ENCODE data around the gene PDE6G. TPM values are rescaled to one million over a fixed set of nuclear protein-coding genes. Genes with fewer than 3 reads are reported as not detected.

PDE6G gene
- total and polyA plus RNA-seq, 2 of the 13 experiments (the other 11 are each of a cell fraction or from before 2014, with no cell fraction given), result 1.4 to 6.7 TPM

DNA sequence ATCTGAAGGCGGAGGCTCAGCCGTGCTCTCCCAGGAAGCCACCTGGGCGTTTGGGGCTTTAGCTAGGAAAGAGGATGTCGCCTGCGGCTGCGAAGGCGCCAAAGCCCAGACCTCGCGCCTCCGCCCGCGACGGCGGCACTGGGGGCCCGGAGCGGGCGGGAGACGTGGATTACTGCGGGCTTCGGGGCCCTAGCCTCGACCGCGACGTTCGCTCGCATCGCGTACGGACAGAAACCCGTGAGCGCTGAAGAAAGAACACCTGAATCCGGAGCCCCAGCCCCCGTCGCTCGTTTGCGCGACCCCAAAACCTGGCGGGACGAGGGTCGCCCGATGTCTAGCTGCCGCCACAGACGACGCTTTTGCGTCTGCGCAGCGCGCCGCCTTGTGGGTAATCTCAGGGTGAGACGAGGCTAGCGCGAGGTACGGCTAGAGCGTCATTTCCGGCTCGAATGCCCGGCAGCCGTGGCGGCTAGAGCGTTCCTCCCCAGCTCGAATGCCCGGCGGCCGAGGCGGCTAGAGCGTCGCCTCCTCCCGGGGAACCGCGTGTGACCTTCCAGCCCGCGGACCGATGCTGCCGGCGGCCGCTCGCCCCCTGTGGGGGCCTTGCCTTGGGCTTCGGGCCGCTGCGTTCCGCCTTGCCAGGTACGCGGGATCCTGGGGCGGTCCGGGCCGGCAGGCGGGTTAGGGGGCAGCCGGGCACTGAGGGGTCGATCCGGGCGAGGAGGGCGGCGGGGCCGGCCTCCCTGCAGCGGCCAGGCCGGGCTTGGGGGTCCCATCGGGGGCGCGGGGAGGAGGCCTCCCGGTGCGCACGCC, 46.8 kb upstream of the PDE6G start, which contains the start of gene MRPL12 (continued):
- TF ChIP-seq ARID4A (CRISPR knock-in tag; IDR thresholded peaks at IDR 0.05; ENCODE audit: borderline replicate concordance) (peak; percentile 99), ZNF773 (CRISPR knock-in tag; IDR thresholded peaks at IDR 0.05; ENCODE audit: borderline replicate concordance) (no peak; the same call in 1 of the 2 replicates), ATM (IDR thresholded peaks at IDR 0.05; ENCODE audit: borderline replicate concordance) (no peak), ZHX1 (CRISPR knock-in tag; IDR thresholded peaks at IDR 0.05; ENCODE audit: low read depth) (peak; percentile 92), YY1 (IDR thresholded peaks at IDR 0.05; ENCODE audit: insufficient read depth, insufficient replicate concordance, low read depth, low read length) (peak; percentile 86), PLRG1 (conservative IDR thresholded peaks at IDR 0.05) (no peak), ZNF563 (CRISPR knock-in tag; IDR thresholded peaks at IDR 0.05) (peak; percentile 92), MBD4 (IDR thresholded peaks at IDR 0.05; ENCODE audit: borderline replicate concordance, low read length) (no peak)
- TF ChIP-seq, protein P1, sequence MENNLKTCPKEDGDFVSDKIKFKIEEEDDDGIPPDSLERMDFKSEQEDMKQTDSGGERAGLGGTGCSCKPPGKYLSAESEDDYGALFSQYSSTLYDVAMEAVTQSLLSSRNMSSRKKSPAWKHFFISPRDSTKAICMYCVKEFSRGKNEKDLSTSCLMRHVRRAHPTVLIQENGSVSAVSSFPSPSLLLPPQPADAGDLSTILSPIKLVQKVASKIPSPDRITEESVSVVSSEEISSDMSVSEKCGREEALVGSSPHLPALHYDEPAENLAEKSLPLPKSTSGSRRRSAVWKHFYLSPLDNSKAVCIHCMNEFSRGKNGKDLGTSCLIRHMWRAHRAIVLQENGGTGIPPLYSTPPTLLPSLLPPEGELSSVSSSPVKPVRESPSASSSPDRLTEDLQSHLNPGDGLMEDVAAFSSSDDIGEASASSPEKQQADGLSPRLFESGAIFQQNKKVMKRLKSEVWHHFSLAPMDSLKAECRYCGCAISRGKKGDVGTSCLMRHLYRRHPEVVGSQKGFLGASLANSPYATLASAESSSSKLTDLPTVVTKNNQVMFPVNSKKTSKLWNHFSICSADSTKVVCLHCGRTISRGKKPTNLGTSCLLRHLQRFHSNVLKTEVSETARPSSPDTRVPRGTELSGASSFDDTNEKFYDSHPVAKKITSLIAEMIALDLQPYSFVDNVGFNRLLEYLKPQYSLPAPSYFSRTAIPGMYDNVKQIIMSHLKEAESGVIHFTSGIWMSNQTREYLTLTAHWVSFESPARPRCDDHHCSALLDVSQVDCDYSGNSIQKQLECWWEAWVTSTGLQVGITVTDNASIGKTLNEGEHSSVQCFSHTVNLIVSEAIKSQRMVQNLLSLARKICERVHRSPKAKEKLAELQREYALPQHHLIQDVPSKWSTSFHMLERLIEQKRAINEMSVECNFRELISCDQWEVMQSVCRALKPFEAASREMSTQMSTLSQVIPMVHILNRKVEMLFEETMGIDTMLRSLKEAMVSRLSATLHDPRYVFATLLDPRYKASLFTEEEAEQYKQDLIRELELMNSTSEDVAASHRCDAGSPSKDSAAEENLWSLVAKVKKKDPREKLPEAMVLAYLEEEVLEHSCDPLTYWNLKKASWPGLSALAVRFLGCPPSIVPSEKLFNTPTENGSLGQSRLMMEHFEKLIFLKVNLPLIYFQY (CRISPR knock-in tag; IDR thresholded peaks at IDR 0.05; ENCODE audit: borderline replicate concordance), result peak; percentile 79
- TF ChIP-seq, protein P2, sequence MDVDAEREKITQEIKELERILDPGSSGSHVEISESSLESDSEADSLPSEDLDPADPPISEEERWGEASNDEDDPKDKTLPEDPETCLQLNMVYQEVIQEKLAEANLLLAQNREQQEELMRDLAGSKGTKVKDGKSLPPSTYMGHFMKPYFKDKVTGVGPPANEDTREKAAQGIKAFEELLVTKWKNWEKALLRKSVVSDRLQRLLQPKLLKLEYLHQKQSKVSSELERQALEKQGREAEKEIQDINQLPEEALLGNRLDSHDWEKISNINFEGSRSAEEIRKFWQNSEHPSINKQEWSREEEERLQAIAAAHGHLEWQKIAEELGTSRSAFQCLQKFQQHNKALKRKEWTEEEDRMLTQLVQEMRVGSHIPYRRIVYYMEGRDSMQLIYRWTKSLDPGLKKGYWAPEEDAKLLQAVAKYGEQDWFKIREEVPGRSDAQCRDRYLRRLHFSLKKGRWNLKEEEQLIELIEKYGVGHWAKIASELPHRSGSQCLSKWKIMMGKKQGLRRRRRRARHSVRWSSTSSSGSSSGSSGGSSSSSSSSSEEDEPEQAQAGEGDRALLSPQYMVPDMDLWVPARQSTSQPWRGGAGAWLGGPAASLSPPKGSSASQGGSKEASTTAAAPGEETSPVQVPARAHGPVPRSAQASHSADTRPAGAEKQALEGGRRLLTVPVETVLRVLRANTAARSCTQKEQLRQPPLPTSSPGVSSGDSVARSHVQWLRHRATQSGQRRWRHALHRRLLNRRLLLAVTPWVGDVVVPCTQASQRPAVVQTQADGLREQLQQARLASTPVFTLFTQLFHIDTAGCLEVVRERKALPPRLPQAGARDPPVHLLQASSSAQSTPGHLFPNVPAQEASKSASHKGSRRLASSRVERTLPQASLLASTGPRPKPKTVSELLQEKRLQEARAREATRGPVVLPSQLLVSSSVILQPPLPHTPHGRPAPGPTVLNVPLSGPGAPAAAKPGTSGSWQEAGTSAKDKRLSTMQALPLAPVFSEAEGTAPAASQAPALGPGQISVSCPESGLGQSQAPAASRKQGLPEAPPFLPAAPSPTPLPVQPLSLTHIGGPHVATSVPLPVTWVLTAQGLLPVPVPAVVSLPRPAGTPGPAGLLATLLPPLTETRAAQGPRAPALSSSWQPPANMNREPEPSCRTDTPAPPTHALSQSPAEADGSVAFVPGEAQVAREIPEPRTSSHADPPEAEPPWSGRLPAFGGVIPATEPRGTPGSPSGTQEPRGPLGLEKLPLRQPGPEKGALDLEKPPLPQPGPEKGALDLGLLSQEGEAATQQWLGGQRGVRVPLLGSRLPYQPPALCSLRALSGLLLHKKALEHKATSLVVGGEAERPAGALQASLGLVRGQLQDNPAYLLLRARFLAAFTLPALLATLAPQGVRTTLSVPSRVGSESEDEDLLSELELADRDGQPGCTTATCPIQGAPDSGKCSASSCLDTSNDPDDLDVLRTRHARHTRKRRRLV (CRISPR knock-in tag; IDR thresholded peaks at IDR 0.05), result peak; percentile 77; the same call in 1 of the 2 replicates
